BJ (cell line): ENCODE data around the gene AP1M1. TPM values are rescaled to one million over a fixed set of nuclear protein-coding genes. Genes with fewer than 3 reads are reported as not detected.

Experiments used
- CTCF ChIA-PET: fragments of 350-600 bp; formaldehyde crosslinking; extraction: SDS; loops from one replicate; lab custom pipeline; 2021; ENCODE audit warnings: antibody characterized with exemption, inconsistent platforms; lab: Yijun Ruan, JAX
- POLR2A ChIA-PET: fragments of 300-600 bp; sonication (Branson Sonifier 250); formaldehyde crosslinking; extraction: SDS; loops from one replicate; lab custom pipeline; 2021; ENCODE audit warnings: antibody characterized with exemption; lab: Charles Lee
- DNase-seq: peaks from one replicate; pipeline ENCODE4 v3.0.0-alpha.2; 2011; ENCODE audit warnings: low read depth
- H3K27me3 ChIP-seq: 2 replicates; pipeline ENCODE4 v1.6.0; 2011; ENCODE audit warnings: low read length; ENCODE audit not compliant: control insufficient read depth, insufficient read depth
- H3K36me3 ChIP-seq: 2 replicates; pipeline ENCODE4 v1.5.1; 2011; ENCODE audit warnings: low read length; ENCODE audit not compliant: control insufficient read depth, insufficient read depth
- H3K4me3 ChIP-seq: 2 replicates; pipeline ENCODE4 v1.5.1; 2011; ENCODE audit warnings: low read depth, mild to moderate bottlenecking, control low read depth, low read length
- polyA plus RNA-seq: library from polyadenylated mRNA; depleted of rRNA; stranded (reverse); fragments of >200 nt; gene quantifications from 2 replicates; pipeline ENCODE4 v1.2.3, GENCODE V29; 2011
- TF ChIP-seq, protein P1 (sequence below): IDR thresholded peaks from 2 replicates; pipeline ENCODE4 v1.5.1; 2011; ENCODE audit warnings: low read depth, mild to moderate bottlenecking, control low read depth, inconsistent platforms, low read length, moderate library complexity; ENCODE audit not compliant: insufficient read depth

AP1M1 gene
- polyA plus RNA-seq, 1 experiment = 72.1 TPM

DNA sequence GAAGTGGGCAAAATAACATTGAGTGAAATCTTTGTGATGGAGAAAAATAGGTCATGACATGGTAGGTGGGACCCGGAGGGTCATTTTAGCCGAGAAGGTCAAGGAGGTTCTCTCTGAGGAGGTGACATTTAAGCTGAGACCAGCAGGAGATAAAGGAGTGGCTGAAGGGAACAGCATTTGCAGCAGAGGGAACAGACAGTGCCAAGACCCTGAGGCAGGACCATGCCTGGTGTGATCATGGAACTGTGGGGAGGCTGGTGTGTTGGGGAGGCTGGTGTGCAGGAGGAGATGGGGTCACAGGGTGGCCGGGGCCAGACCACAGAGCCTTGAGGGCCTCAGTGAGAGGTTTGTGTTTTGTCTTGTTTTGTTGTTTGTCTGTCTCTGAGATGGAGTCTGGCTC, 67.5 kb downstream of the AP1M1 start:
- ChIA-PET POLR2A (no interaction called here), CTCF (no interaction called here)
- H3K4me3 ChIP-seq = no peak overlapping the region
- TF ChIP-seq, protein P1, sequence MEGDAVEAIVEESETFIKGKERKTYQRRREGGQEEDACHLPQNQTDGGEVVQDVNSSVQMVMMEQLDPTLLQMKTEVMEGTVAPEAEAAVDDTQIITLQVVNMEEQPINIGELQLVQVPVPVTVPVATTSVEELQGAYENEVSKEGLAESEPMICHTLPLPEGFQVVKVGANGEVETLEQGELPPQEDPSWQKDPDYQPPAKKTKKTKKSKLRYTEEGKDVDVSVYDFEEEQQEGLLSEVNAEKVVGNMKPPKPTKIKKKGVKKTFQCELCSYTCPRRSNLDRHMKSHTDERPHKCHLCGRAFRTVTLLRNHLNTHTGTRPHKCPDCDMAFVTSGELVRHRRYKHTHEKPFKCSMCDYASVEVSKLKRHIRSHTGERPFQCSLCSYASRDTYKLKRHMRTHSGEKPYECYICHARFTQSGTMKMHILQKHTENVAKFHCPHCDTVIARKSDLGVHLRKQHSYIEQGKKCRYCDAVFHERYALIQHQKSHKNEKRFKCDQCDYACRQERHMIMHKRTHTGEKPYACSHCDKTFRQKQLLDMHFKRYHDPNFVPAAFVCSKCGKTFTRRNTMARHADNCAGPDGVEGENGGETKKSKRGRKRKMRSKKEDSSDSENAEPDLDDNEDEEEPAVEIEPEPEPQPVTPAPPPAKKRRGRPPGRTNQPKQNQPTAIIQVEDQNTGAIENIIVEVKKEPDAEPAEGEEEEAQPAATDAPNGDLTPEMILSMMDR = no peak
- DNase-seq = no peak
- peaks cover 17% of the 10 kb centered on the region for H3K27me3 ChIP-seq
- H3K36me3 ChIP-seq = no peaks in the 10 kb centered on the region

DNA sequence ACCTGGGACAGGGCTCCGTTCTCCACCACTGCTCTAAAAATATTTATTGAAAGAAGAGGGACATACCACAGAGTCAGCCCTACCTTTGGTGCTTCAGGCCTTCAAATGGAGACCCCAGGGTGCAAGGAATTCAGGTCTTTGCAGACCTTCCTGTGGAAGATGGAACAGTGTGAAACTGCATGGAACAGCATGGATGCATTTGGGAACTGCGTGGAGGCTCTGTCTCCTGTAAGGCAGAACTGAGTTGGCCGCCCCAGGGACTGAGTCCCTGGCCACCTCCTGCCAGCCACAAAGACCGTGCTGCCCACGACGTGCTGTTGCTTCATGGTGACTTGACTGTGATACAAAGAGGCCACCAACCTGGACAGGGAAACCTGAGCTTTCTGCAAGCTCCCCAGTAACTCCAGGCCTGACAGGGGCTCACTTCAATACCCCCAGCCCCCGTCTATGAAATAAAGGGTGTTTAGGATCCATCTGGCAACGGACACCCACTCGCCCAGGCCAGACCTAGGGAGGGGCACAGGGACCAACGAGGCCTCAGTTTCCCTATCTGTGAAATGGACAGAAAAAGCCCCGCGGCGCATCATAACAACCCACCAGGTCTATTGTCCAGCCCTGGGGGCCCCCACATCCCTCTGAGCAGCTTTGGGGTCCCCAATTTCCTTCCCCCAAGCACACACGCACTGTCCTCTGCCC, 68.3 kb downstream of the AP1M1 start:
- ChIA-PET POLR2A (no interaction called here), CTCF (interaction anchor here (1.6 kb wide), 1 partner anchor 20 kb away, joined by 6 read pairs; no protein-coding TSS in a partner anchor)
- TF ChIP-seq, protein P1 = no peak
- no peak for DNase-seq
- Histone ChIP-seq H3K36me3 (no peaks in the 10 kb centered on the region), H3K4me3 (no peak overlapping the region), H3K27me3 (peaks cover 18% of the 10 kb centered on the region)

DNA sequence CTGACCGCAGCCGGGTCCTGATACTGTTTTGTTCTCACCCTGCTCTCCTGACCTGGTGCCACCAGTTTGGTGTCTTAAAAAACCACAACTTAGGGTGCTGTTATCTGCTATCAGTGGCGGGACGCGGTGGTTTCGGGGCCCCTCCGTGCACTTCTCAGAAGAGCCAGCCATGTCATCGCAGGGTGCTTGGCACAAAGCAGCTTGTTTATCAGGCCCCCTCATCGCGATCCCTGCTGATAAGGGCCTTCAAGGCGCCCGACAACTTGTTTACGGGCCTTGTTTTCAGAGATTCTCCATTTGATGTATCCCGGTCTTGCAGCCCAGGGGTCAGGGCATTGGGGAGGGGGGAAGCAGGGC, 68.9 kb downstream of the AP1M1 start:
- no peak for DNase-seq
- Histone ChIP-seq H3K4me3 (no peak overlapping the region), H3K27me3 (peaks cover 18% of the 10 kb centered on the region), H3K36me3 (no peaks in the 10 kb centered on the region)
- POLR2A ChIA-PET = no interaction called here
- CTCF ChIA-PET = interaction anchor here (1.6 to 2.1 kb wide), 3 partner anchors 18 to 116 kb away, joined by 5 to 8 read pairs (median 6); no protein-coding TSS in a partner anchor
- TF ChIP-seq, protein P1 = no peak

DNA sequence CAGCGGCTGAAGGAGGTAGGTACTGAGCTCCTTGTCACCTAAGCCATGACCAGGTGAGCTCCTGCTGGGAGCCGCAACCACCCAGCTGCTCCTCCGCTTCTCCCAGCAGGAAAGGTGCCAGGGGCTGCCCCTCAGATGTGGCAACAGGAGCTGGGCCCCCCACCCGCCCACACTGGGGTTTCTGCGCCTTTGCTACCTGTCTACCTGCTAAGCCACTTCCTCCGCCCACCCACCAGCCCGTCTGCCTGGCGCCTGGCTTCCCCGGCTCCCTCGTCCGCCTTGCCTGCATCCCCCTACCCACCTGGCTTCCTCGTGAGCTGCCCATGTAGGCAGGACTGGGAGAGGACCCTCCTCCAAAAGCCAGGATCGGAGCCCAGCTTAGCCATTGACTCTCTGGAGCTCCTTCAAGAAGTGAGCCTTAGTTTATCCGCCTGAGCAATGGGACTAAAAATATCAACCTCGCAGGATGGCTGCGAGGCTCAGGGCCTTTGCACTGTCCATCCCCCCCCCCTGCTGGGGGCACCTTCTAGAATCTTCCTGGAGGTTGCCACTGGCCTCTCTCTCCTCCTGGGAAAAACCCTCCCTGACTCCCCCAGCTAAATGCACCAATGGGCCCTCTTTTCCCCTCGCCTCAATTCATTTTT, 71.1 kb downstream of the AP1M1 start:
- CTCF ChIA-PET = interaction anchor here (1.2 to 2.1 kb wide), 5 partner anchors 21 to 118 kb away, joined by 3 to 8 read pairs (median 5); no protein-coding TSS in a partner anchor

DNA sequence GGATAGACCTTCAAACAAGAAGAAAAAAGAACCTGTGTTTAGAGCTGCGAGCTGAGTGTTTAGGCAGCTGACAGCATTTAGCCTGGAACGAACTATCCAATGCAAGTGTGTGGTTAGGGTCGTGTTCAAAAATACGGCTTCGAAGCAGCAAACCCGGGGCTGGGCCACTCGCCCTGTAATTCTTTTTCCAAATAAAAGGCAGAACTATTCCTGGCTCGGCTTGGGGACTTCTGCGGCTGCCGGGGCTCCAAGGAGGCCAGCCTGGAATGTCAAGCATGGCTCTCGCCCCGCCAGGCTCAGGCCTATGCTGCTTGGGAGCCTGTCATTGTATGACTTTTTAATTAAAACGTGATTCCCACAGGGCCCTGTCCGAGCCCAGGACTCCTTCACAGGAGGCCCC, 75.2 kb downstream of the AP1M1 start:
- ChIA-PET POLR2A (no interaction called here), CTCF (no interaction called here)
- Histone ChIP-seq H3K27me3 (peaks cover 16% of the 10 kb centered on the region), H3K36me3 (no peaks in the 10 kb centered on the region), H3K4me3 (no peak overlapping the region)
- TF ChIP-seq, protein P1 = no peak
- no peak for DNase-seq

More for the DNA sequence above, 71.1 kb downstream of the AP1M1 start:
- no peak for DNase-seq
- no peak overlapping the region for H3K4me3 ChIP-seq
- peaks cover 10% of the 10 kb centered on the region for H3K27me3 ChIP-seq
- H3K36me3 ChIP-seq = no peaks in the 10 kb centered on the region
- POLR2A ChIA-PET = interaction anchor here (0.7 kb wide), 1 partner anchor 183 kb away, joined by 5 read pairs; no protein-coding TSS in a partner anchor
- TF ChIP-seq, protein P1 = no peak
